Large intestine (tissue), 3 donors: ENCODE data around the gene GRAMD4. TPM values are rescaled to one million over a fixed set of nuclear protein-coding genes. Genes with fewer than 3 reads are reported as not detected.

Source experiments
- DNase-seq, 2 donors: peaks; one replicate each; pipeline versions ENCODE4 v3.0.0 to v3.0.0-alpha.2; 2013
- H3K27ac ChIP-seq: one replicate; pipeline ENCODE4 v1.5.1; 2013; ENCODE audit warnings: low read length
- H3K27me3 ChIP-seq: 2 replicates; pipeline ENCODE4 v1.6.1; 2013; ENCODE audit warnings: low read length; ENCODE audit not compliant: control insufficient read depth, insufficient read depth
- H3K36me3 ChIP-seq: 2 replicates; pipeline ENCODE4 v1.6.1; 2013; ENCODE audit warnings: low read length; ENCODE audit not compliant: control insufficient read depth, insufficient read depth
- H3K4me1 ChIP-seq: one replicate; pipeline ENCODE4 v1.6.1; 2013; ENCODE audit warnings: low read length; ENCODE audit not compliant: control insufficient read depth, insufficient read depth
- H3K4me3 ChIP-seq: one replicate; pipeline ENCODE4 v1.5.1; 2013; ENCODE audit warnings: low read length
- H3K9me3 ChIP-seq: one replicate; pipeline ENCODE4 v1.6.1; 2013; ENCODE audit warnings: mild to moderate bottlenecking, low read depth, low read length, moderate library complexity; ENCODE audit not compliant: control insufficient read depth
- WGBS: methylation state at CpG from one replicate; pipeline ENCODE4 v1.1.5; 2013; ENCODE audit warnings: low lambda C conversion rate; ENCODE audit not compliant: insufficient coverage; 5-methylcytosine and 5-hydroxymethylcytosine counted together
- polyA plus RNA-seq: library from polyadenylated mRNA; unstranded; fragments of 120-200 nt; gene quantifications from one replicate; pipeline ENCODE4 v1.2.1, GENCODE V29; 2013

Gene GRAMD4
- polyA plus RNA-seq, 1 donor: 40.5 TPM

- Histone ChIP-seq H3K4me3 (no peak overlapping the region), H3K36me3 (peaks cover 49% of the 10 kb centered on the region), H3K27me3 (no peaks in the 10 kb centered on the region), H3K4me1 (peaks cover 3% of the 10 kb centered on the region), H3K9me3 (peaks cover 7% of the 10 kb centered on the region), H3K27ac (no peak overlapping the region)
- DNase-seq: no peak
- no CpG with 5 or more reads among the region's 16 CpGs for WGBS
Measured at GRCh38 chr22:46679706-46680269, 59.6 kb downstream of the GRAMD4 start.

- 93% methylated on average over 2 of the region's 7 CpGs for WGBS
- Histone ChIP-seq H3K9me3 (peaks cover 7% of the 10 kb centered on the region), H3K4me1 (peaks cover 14% of the 10 kb centered on the region), H3K4me3 (no peak overlapping the region), H3K27me3 (no peaks in the 10 kb centered on the region), H3K36me3 (peaks cover 39% of the 10 kb centered on the region), H3K27ac (no peak overlapping the region)
- no peak for DNase-seq
Measured at GRCh38 chr22:46681010-46681409, 60.8 kb downstream of the GRAMD4 start.

GRCh38 chr22:46682011-46682731 lies 62.0 kb downstream of the GRAMD4 start:
- Histone ChIP-seq H3K4me3 (no peak overlapping the region), H3K36me3 (peaks cover 39% of the 10 kb centered on the region), H3K27ac (no peak overlapping the region), H3K9me3 (peaks cover 7% of the 10 kb centered on the region), H3K4me1 (peaks cover 22% of the 10 kb centered on the region), H3K27me3 (no peaks in the 10 kb centered on the region)
- 100% methylated on average over 1 of the region's 19 CpGs for WGBS
- no peak for DNase-seq

DNA sequence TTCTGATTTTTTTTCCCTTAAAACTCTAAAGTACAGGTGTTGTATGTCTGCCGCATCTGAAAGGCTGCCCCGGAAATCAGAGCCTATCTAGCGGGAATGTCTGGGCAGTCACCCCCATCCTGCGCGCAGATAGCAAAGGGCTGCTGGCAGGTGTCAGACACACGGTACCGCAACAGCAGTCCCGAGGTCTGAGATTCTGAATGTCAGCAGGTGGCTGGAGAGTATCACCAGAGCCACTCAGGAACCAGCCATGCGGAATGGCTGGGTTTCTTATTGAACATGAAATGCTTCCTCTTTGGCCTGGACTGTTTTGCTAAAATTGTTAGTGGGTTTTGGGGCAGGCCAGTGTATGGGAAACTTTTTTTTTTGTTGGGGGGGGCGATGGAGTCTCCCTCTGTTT lies 64.5 kb downstream of the GRAMD4 start:
- Histone ChIP-seq H3K36me3 (peaks cover 43% of the 10 kb centered on the region), H3K4me3 (no peak overlapping the region), H3K27ac (peak overlapping the region; percentile 78), H3K9me3 (no peaks in the 10 kb centered on the region), H3K27me3 (no peaks in the 10 kb centered on the region), H3K4me1 (peaks cover 22% of the 10 kb centered on the region)
- no CpG with 5 or more reads among the region's 10 CpGs for WGBS
- peak in 1 of 2 donors; percentile 57 for DNase-seq

- peak in 1 of 2 donors; percentile 46 for DNase-seq
- Histone ChIP-seq H3K4me1 (peaks cover 22% of the 10 kb centered on the region), H3K27ac (peak overlapping the region; percentile 78), H3K4me3 (no peak overlapping the region), H3K27me3 (no peaks in the 10 kb centered on the region), H3K36me3 (peaks cover 54% of the 10 kb centered on the region), H3K9me3 (no peaks in the 10 kb centered on the region)
- 88% methylated on average over 5 of the region's 33 CpGs for WGBS
Measured at GRCh38 chr22:46686221-46687047, 66.2 kb downstream of the GRAMD4 start.

GRCh38 chr22:46687048-46687444 lies 66.9 kb downstream of the GRAMD4 start:
- H3K27ac ChIP-seq: no peak overlapping the region
- H3K4me1 ChIP-seq: peaks cover 22% of the 10 kb centered on the region
- peaks cover 58% of the 10 kb centered on the region for H3K36me3 ChIP-seq
- no peak for DNase-seq
- no peaks in the 10 kb centered on the region for H3K27me3 ChIP-seq
- WGBS: no CpG with 5 or more reads among the region's 15 CpGs
- no peak overlapping the region for H3K4me3 ChIP-seq
- no peaks in the 10 kb centered on the region for H3K9me3 ChIP-seq

DNA sequence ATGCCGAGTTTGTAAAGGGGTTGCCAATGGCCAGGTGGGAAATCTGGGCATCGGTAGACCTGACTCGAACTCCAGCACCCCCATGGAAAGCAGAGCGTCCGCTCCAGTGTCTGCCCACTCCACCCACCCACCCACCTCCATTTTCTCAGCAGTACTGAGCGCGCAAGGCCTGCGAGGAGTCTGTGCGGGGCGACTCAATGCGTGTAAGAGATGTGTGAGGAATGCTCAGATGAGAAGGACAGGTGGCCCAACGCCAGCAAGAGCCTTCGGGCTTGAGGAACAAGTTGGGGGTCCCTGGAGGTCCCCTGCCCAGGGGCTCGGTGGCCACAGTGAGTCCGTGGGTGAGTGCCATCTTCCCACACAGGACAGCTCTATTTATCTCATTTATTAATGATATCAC lies 67.3 kb downstream of the GRAMD4 start:
- Histone ChIP-seq H3K36me3 (peaks cover 56% of the 10 kb centered on the region), H3K9me3 (no peaks in the 10 kb centered on the region), H3K27me3 (no peaks in the 10 kb centered on the region), H3K27ac (no peak overlapping the region), H3K4me3 (no peak overlapping the region), H3K4me1 (peaks cover 22% of the 10 kb centered on the region)
- DNase-seq: no peak
- WGBS: no CpG with 5 or more reads among the region's 15 CpGs

DNA sequence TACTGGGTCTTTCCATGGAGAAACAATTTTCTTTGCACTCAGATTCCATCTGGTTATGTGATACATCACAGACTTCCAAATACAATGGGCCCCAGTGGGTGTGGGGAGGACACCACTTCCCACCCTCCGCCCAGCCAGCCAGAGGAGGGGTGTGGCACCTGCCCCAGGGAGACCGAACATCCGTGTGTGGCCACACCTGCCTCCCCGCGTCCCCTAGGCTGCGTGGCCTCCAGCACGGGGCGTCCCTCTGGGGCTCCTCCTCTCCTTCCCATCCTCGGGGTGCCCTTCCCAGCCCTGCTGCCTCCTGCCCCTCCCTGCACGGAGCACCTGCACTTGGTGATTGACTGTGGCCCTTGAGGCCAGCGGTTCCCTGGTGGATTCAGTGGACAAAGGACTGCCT lies 68.8 kb downstream of the GRAMD4 start:
- Histone ChIP-seq H3K27ac (no peak overlapping the region), H3K36me3 (peaks cover 64% of the 10 kb centered on the region)
- DNase-seq: peak; percentile 44 to 47

DNA sequence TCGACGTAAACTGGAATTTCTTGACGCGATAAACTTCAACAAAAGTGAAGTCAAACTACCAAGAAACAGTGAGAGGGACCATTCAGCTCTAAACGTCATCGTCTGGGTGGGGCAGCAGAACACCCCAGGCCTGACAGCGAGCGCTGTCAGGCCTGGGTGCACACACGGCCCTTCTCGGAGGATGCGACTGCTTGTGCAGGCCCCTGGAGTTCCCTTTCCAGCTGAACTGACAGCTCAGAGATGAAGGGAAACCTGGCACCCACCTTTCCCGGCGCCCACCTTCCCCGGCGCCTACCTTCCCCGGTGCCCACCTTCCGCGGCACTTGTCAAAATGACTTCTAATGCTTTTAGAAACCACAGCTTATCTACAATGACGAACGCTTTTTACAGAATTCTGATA lies 70.0 kb downstream of the GRAMD4 start:
- Histone ChIP-seq H3K4me1 (peaks cover 15% of the 10 kb centered on the region), H3K4me3 (no peak overlapping the region), H3K27ac (no peak overlapping the region), H3K9me3 (no peaks in the 10 kb centered on the region), H3K36me3 (peaks cover 74% of the 10 kb centered on the region), H3K27me3 (no peaks in the 10 kb centered on the region)
- DNase-seq: no peak
- WGBS: 100% methylated on average over 1 of the region's 20 CpGs

More for the DNA sequence above, 68.8 kb downstream of the GRAMD4 start:
- peaks cover 22% of the 10 kb centered on the region for H3K4me1 ChIP-seq
- H3K9me3 ChIP-seq: no peaks in the 10 kb centered on the region
- no CpG with 5 or more reads among the region's 11 CpGs for WGBS
- no peak overlapping the region for H3K4me3 ChIP-seq
- no peaks in the 10 kb centered on the region for H3K27me3 ChIP-seq

DNA sequence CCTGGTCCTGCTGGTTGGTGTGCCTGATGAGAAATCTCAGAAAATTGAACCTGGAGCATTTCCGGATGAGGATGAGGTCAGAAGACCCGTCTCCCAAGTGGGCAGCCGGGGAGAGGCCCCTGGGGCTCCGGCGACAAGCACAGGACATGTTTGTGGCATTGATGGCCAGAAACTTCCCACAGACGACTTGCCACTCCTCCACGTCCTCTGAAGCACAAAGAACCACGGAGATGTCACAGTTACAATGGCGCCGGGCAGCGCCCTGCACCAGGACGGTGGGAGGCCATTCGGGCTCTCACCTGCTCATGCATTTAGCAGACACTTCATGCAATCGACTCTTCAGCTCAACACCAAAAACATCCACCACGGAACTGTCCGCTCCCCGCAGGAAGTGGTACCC lies 71.4 kb downstream of the GRAMD4 start:
- Histone ChIP-seq H3K27me3 (no peaks in the 10 kb centered on the region), H3K4me1 (peaks cover 2% of the 10 kb centered on the region), H3K4me3 (no peak overlapping the region), H3K27ac (no peak overlapping the region), H3K36me3 (peaks cover 83% of the 10 kb centered on the region), H3K9me3 (no peaks in the 10 kb centered on the region)
- no peak for DNase-seq
- WGBS: no CpG with 5 or more reads among the region's 17 CpGs
